Dermis lymphatic vessel endothelial cell (primary cell): ENCODE data around the gene MACROH2A2. TPM values are rescaled to one million over a fixed set of nuclear protein-coding genes. Genes with fewer than 3 reads are reported as not detected.

Experiments used
- total RNA-seq: library from RNA; depleted of rRNA; stranded (reverse); fragments of >200 nt; gene quantifications from 2 replicates; pipeline ENCODE4 v1.2.1, GENCODE V29; 2014

MACROH2A2 gene
- 0.11 TPM in 1 of 2 replicates, not detected in the other for total RNA-seq

DNA sequence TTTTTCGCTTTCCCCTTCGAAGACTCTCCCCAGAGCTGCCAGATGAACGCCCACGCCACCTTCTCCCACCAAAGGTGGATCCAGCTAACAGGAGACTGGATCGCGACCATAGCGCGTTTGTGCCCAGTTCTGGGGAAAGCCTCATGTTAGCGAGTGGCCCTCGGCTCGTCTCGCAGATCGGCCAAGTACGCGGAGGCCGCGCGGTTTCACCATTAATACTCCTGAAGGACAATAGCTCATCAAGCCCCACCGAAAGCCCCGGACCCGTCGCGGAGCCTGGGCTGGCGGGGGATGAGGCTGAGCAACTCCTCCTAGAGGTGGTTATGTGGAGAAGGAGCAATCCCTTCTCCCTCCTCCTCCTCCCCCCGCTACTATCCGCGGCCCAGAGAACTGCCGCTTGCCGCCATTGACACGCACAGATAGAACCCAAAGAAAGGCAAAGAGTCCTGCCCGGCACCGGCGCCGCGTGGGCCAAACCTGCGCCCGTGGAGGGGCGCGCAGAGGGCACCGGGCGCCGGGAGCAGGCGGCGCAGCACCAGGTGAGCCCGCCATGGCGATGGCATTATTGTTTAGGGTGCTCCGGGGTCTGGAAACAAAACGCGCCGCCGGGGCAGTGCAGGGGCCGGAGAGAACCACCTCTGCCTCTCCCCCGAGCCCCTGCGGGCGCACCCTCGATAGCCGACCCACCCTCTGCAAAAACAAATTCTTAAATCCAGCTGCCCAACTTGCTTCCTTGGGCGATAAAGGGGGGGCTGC, at the start of gene MACROH2A2:
MACROH2A2 (plus strand) TSS at position 385 of the 756 bp plus-strand sequence. CDS start 22,813 bp downstream, outside the sequence.

DNA sequence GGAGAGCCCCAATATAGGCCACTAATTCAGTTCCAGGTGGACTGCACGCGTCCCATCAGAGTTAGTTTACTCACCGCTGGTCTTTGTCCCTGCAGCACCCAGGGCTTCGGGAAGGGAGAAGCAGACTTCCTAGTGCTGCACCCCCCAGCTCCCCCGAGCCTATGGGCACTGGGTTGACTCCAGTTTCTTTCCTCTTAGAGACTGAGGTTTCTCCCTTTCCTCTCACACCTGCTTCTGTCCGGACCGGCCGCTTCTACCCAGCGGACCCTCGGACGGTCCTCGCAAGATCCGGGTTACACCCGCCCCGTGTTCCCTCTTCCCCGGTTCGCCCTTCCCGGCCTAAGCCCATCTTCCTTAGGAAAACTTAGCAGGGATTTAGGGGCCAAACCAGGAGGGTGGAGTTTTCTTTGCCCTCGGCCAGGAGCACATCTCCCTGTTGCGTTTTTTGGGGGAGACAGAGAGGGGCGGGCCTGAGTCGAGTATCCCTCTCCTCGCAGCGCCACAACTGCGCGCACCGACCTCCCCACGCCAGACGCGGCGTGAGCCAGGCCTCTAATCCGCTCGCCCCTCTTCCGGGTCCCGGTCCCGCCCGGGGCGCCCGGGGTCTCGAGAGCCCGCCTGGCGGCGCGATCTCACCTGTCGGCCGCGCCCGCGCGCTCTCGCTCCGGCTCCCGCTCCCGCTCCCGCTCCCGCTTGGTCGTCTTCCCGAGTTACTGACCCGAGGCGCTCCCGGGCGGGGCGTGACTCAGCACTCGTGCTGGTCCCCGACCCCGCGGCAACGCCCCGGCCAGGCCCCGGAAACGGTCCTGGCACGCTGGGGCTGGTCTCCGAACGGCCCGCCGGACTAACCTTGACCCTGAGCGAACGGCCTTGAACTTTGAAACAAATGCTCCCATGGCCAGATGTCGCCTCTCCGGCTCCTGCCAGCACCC, 79.7 kb downstream of the MACROH2A2 start, which contains the start of gene AIFM2:
AIFM2 (minus strand) TSS at position 728 of the 932 bp plus-strand sequence. CDS start 8,741 bp downstream, outside the sequence.

DNA sequence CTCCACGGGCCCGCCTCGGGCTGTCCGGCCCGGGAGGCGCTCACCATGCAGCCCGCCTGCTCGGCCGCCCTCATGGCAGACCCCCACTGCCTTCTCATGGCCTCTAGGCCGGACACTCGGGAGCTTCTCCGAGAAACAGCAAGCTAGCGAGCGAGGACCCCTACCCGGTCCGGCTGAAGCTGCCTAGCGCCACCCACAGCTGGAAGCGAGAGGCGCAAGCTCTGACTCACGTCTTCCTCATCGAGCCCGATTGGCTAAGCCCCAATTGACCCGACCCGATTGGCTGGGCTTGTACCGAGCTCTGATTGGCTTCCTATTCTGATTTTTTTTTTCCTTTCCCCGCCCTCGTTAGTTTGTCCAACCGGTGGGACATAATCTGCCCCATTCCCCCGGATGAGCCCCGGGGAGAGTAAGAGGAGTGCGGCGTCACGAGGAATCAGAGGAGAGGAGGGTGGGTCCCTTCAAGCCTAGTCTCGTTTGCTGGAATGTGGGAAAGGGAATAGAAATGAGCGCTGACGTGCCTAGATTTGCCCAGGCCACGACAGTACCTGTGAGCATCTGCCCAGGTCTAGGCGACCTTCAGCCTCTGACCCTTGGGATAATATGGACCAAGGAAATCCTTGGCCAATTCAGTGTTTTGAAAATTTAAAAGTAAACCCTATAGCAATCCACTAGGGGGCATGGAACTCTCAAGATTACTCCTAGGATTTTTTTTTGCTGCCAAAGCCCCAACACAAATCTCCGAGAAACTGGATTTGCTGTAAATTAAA, 94.0 kb downstream of the MACROH2A2 start, which contains the start of gene TYSND1:
TYSND1 (minus strand) TSS at position 212 of the 770 bp plus-strand sequence; CDS start at position 98, 114 bp downstream.

Other genes starting within 250 kb of the MACROH2A2 start
- gene AIFM2, start 80.0 kb downstream of the MACROH2A2 start, total RNA-seq: 0.52 and 0.87 TPM in 2 replicates
- gene TYSND1, start 93.9 kb downstream of the MACROH2A2 start, total RNA-seq: 4.8 and 6.4 TPM in 2 replicates
- gene SAR1A, start 117.7 kb downstream of the MACROH2A2 start, total RNA-seq: 147 and 156 TPM in 2 replicates
- gene PPA1, start 180.6 kb downstream of the MACROH2A2 start, total RNA-seq: 72.9 and 116 TPM in 2 replicates
- gene NPFFR1, start 231.2 kb downstream of the MACROH2A2 start, total RNA-seq: not detected in 2 replicates